ENCODE data around the gene C1RL.
"Not testable (repeated sequence)": the region's sequence is repeated elsewhere in the genome, so short reads cannot be mapped to it uniquely, and the experiment has no call there.

The C1RL gene

DNA sequence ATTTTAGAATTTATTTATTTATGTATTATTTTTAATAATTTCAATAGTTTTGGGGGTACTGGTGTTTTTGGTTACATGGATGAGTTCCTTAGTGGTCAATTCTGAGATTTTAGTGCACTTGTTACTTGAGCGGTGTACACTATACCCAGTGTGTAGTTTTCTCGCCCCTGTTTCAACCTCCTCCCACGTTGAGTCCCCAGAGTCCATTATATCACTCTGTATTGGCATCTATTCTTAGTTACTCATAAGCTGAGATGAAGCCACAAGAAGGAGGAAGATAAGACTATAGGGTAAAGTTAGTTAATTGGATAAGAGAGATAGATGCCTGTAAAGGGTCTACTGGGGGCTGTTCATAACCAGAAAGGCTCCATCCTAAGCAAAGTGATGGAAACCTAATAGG is 44.5 kb downstream of the C1RL start:
- Histone ChIP-seq H3K27me3 (no peaks in the 10 kb centered on the region), H3K4me2 (peak overlapping the region in 7 of 11 experiments; percentile 6 to 34 (median 16); a peak in 8 of 22 replicates), H3K9me3 (replicated peaks in 1 of 11) (no peaks in the 10 kb centered on the region), H3K9ac (no peak overlapping the region), H3K36me3 (no peaks in the 10 kb centered on the region), H3K4me1 (peaks cover 0 to 10% (median 7%) of the 10 kb centered on the region in 10 experiments; a peak in 9 of 20 replicates), H3K4me3 (no peak overlapping the region), H3K27ac (no peak overlapping the region), H4K20me1 (no peaks in the 10 kb centered on the region)
- TF ChIP-seq Cebpa-rat (IDR thresholded peaks at IDR 0.05) = no peak

DNA sequence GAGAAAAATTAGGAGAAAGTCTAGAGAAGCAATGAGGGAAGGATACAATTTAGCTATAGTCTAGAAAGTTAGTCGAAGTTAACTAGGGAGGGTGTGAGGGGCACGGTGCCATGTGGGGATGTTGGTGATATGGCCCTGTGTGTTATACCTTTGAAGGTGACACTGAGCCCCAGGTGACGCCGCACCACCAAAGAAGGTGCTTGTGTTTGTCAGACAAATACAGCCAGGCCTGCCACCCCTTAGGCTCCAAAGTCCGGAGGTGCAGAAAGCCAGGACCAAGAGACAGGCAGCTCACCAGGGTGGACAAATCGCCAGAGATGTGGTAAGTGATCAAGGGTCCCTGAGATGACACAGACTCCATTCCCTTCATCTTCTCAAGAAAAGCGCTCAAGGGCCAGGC is 47.4 kb downstream of the C1RL start:
- no peak for TF ChIP-seq Cebpa-rat (IDR thresholded peaks at IDR 0.05)
- Histone ChIP-seq H3K9ac (no peak overlapping the region), H3K9me3 (replicated peaks in 1 of 11) (no peaks in the 10 kb centered on the region), H4K20me1 (no peaks in the 10 kb centered on the region), H3K4me3 (no peak overlapping the region), H3K27ac (no peak overlapping the region), H3K36me3 (no peaks in the 10 kb centered on the region), H3K4me1 (peaks cover 0 to 22% (median 10%) of the 10 kb centered on the region in 10 experiments; a peak in 13 of 20 replicates), H3K27me3 (no peaks in the 10 kb centered on the region), H3K4me2 (no peak overlapping the region)

DNA sequence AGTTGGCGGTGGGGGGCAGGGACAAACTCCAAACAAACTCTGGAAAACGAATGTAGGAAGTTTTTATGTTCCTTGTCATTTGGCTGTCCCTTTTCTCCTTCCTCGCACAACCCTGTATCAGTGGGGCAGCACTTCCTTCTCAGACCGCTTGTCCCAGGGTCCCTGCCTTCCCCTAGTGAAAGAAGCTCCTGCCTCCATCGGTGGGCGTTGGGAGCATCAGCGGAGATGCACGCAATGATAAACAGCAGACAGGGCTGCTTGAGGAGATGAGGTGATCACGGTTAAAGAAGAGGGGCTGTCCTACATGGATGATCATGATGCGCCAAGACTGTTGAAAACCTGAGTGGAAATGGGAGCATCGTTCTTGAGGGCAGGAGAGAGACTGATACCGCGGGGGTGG is 47.9 kb downstream of the C1RL start:
- peaks cover 0 to 22% (median 10%) of the 10 kb centered on the region in 10 experiments; a peak in 13 of 20 replicates for H3K4me1 ChIP-seq
- no peaks in the 10 kb centered on the region for H3K36me3 ChIP-seq
- H3K27ac ChIP-seq = no peak overlapping the region
- H3K9ac ChIP-seq = no peak overlapping the region
- no peaks in the 10 kb centered on the region for H4K20me1 ChIP-seq
- no peaks in the 10 kb centered on the region for H3K27me3 ChIP-seq
- TF ChIP-seq Cebpa-rat (IDR thresholded peaks at IDR 0.05) = no peak
- H3K9me3 ChIP-seq (replicated peaks in 1 of 11) = no peaks in the 10 kb centered on the region
- no peak overlapping the region for H3K4me2 ChIP-seq
- H3K4me3 ChIP-seq = no peak overlapping the region

DNA sequence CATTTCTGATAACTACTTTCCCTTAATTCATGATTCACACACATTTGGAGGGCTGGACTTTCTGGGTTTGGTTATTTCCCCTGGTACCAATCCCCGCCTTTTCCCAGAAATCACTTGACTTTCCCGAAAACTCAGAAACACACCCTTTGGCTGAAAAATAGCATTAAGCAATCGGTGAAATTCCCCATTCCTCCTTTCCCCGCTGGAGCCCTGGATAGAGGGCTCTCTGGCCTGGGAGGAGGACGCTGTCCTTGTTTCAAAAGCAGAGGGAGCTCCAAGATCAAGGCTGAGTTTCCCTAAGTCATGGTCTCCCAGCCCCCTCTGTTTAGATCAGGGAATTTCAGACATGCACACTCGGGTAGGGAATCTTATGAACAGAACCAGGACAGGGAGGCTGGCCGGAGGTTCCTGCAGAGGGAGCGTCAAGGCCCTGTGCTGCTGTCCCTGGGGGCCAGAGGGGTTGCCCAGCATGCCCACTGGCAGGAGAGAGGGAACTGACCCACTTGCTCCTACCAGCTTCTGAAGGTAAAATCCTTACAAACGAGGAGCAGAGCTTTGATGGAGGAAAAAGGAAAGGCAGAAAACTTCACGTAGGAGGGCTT is 48.6 kb downstream of the C1RL start, which contains the start of gene C1S:
Gene C1S, plus strand, starts transcription at position 366 of the 602 bp plus-strand sequence. CDS start 1,195 bp downstream, outside the sequence.
- Histone ChIP-seq H3K9me3 (replicated peaks in 1 of 11) (no peaks in the 10 kb centered on the region), H3K4me1 (peaks cover 0 to 19% (median 10%) of the 10 kb centered on the region in 10 experiments; a peak in 13 of 20 replicates), H4K20me1 (no peaks in the 10 kb centered on the region), H3K27ac (no peak within 1 kb of the TSS), H3K36me3 (no peaks in the 10 kb centered on the region), H3K4me3 (no peak within 1 kb of the TSS), H3K9ac (no peak within 1 kb of the TSS), H3K27me3 (no peaks in the 10 kb centered on the region), H3K4me2 (peak within 1 kb of the TSS in 2 of 11 experiments; percentile 1 to 15; a peak in 1 of 22 replicates)
- TF ChIP-seq Cebpa-rat (IDR thresholded peaks at IDR 0.05) = no peak

DNA sequence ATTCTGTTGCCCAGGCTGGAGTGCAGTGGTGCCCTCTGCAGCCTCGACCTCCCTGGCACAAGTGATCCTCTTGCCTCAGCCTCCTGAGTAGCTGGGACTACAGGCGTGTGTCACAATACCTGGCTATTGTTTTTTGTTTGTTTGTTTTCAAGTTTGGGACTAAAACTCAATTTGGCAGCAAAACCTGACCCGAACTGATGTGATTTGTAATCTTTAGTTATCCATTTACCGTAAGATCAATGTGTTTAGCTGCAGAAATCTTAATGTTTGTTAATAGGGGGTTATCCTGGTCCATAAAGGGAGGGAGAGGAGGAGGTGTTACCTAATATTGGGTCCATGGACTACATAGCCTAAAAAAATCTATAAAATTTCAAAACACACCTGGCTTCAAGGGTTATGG is 49.2 kb downstream of the C1RL start:
- Histone ChIP-seq H3K9me3 (replicated peaks in 1 of 11) (no peaks in the 10 kb centered on the region), H3K4me1 (peaks cover 0 to 17% (median 6%) of the 10 kb centered on the region in 10 experiments; a peak in 13 of 20 replicates), H3K27ac (no peak overlapping the region), H4K20me1 (no peaks in the 10 kb centered on the region), H3K36me3 (no peaks in the 10 kb centered on the region), H3K9ac (no peak overlapping the region), H3K4me3 (no peak overlapping the region), H3K27me3 (no peaks in the 10 kb centered on the region), H3K4me2 (no peak overlapping the region)
- TF ChIP-seq Cebpa-rat (IDR thresholded peaks at IDR 0.05) = no peak

DNA sequence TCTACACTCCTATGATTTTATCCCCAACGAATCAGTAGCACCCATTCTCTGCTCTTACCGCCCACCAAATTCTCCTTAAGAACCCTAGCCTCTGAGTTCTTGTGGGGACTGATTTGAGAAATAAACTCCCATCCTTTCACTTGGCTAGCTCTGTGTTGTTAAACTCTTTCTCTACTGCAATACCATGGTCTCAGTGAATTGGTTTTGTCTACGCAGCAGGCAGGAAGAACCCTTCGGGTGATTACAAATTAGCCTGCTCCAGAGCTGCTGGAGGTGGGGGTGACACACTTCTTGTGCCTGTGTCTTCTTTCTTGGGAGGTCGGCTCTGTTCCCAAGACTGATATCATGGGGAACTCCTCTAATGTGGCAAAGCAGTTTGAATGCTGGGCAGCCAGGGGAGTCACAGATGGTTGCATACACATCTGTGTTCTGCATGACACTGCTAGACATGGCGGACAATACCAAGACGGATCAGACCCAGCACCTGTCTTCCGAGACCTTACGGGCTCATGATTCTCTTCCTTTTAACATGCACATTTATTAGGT is 50.1 kb downstream of the C1RL start:
- Histone ChIP-seq H3K27ac (no peak overlapping the region; a peak in 2 of 22 replicates), H3K27me3 (no peaks in the 10 kb centered on the region), H4K20me1 (no peaks in the 10 kb centered on the region), H3K36me3 (no peaks in the 10 kb centered on the region), H3K9me3 (replicated peaks in 1 of 11) (no peaks in the 10 kb centered on the region), H3K9ac (no peak overlapping the region), H3K4me3 (no peak overlapping the region), H3K4me1 (peaks cover 0 to 17% (median 0%) of the 10 kb centered on the region in 10 experiments; a peak in 6 of 20 replicates), H3K4me2 (peak overlapping the region in 5 of 11 experiments; percentile 6 to 69 (median 14); a peak in 5 of 22 replicates)
- no peak for TF ChIP-seq Cebpa-rat (IDR thresholded peaks at IDR 0.05)

DNA sequence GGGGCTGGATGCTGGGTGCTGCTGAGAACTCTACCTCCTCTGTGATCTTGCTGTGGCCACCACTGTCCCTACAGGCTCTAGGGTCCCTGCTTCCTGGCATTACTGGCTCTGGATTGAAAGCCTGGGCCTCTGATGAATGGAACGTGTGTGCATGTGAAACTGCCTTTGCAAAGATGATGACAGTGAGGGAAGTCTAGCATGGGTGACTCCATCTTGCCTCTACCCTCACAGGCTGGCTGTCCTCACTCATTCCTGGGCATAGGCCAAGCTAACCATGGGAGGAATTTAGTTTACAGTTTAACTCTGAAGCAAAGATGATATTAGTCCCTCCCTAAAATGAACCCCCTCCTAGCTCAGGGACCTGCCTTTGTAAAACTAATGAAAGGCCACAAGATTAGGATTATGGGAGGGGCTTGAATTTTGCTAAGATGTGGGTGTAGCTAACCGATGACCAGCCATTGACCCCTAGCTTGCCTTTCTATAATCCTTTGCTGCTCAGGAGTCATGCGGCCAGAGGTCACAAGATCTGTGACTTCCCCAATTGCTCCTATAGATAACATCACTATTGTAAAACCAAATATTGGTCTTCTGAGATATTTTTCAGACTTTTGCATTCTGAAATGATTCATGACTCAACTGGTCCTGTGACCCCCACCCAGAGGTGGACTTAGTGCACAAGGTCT is 50.7 kb downstream of the C1RL start:
- H4K20me1 ChIP-seq = no peaks in the 10 kb centered on the region
- no peaks in the 10 kb centered on the region for H3K9me3 ChIP-seq (replicated peaks in 1 of 11)
- no peaks in the 10 kb centered on the region for H3K27me3 ChIP-seq
- no peak for TF ChIP-seq Cebpa-rat (IDR thresholded peaks at IDR 0.05)
- H3K27ac ChIP-seq = no peak overlapping the region; a peak in 2 of 22 replicates
- no peak overlapping the region for H3K4me3 ChIP-seq
- H3K9ac ChIP-seq = no peak overlapping the region
- H3K4me2 ChIP-seq = peak overlapping the region in 4 of 11 experiments; percentile 11 to 69 (median 40); a peak in 5 of 22 replicates
- peaks cover 0 to 17% (median 0%) of the 10 kb centered on the region in 10 experiments; a peak in 6 of 20 replicates for H3K4me1 ChIP-seq
- H3K36me3 ChIP-seq = no peaks in the 10 kb centered on the region

DNA sequence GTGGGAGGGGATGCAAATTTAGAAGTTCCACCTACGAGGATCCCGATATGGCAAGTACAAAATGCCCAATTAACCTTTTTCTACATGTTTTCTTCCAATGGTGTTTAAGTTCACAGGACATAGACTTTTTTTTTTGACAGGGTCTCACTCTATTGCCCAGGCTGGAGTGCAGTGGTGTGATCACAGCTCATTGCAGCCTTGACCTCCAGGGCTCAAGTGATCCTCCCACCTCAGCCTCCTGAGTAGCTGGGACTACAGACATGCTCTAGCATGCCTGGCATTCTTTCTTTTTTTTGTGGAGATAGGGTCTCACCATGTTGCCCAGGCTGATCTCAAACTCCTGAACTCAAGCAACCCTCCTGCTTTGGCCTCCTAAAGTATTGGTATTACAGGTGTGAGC is 53.3 kb downstream of the C1RL start:
- H3K4me3 ChIP-seq; H3K27ac ChIP-seq; H4K20me1 ChIP-seq; H3K27me3 ChIP-seq; H3K9me3 ChIP-seq (replicated peaks in 1 of 11); H3K4me2 ChIP-seq; H3K9ac ChIP-seq; H3K36me3 ChIP-seq: not testable (repeated sequence)
- peaks cover 0 to 17% (median 0%) of the 10 kb centered on the region in 10 experiments; a peak in 6 of 20 replicates for H3K4me1 ChIP-seq

DNA sequence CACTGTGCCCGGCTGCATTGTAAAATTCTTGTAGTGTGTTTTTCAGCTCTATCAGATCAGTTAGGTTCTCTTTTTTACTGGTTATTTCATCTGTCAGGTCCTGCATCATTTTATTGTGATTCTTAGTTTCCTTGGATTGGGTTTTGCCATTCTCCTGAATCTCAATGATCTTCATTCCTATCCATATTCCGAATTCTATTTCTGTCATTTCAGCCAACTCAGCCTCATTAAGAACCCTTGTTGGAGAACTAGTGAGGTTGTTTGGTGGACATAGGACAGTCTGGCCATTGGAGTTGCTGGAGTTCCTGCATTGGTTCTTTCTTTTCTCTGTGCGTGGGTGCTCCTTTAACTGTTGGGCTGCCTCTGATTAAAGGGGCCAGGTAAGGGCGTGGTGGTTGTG is 54.1 kb downstream of the C1RL start:
- Histone ChIP-seq H3K9me3 (replicated peaks in 1 of 11) (peaks cover 0 to 13% (median 6%) of the 10 kb centered on the region in 11 experiments; a peak in 9 of 22 replicates), H4K20me1 (no peaks in the 10 kb centered on the region), H3K36me3 (no peaks in the 10 kb centered on the region), H3K27me3 (no peaks in the 10 kb centered on the region), H3K27ac (no peak overlapping the region), H3K9ac (no peak overlapping the region), H3K4me1 (peaks cover 0 to 17% (median under 1%) of the 10 kb centered on the region in 10 experiments; a peak in 6 of 20 replicates), H3K4me3 (no peak overlapping the region), H3K4me2 (no peak overlapping the region)
- no peak for TF ChIP-seq Cebpa-rat (IDR thresholded peaks at IDR 0.05)

DNA sequence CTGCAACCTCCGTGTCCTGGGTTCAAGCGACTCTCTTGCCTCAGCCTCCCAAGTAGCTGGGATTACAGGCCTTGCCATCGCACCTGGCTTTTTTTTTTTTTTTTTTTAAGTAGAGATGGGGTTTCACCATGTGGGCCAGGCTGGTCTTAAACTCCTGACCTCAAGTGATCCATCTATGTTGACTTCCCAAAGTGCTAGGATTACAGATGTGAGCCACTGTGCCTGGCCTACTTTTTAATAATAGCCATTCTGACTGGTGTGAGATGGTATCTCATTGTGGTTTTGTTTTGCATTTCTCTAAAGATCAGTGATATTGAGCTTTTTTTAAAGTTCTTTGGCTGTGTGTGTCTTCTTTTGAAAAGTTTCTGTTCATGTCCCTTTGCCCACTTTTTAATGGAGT is 59.0 kb downstream of the C1RL start:
- H3K27me3 ChIP-seq, H3K9ac ChIP-seq, H3K4me3 ChIP-seq, H3K4me2 ChIP-seq, H3K27ac ChIP-seq, H3K36me3 ChIP-seq, H4K20me1 ChIP-seq: not testable (repeated sequence)
- Histone ChIP-seq H3K9me3 (replicated peaks in 1 of 11) (peaks cover 0 to 13% (median 6%) of the 10 kb centered on the region in 11 experiments; a peak in 9 of 22 replicates), H3K4me1 (peaks cover 27 to 40% (median 32%) of the 10 kb centered on the region in 10 experiments)

DNA sequence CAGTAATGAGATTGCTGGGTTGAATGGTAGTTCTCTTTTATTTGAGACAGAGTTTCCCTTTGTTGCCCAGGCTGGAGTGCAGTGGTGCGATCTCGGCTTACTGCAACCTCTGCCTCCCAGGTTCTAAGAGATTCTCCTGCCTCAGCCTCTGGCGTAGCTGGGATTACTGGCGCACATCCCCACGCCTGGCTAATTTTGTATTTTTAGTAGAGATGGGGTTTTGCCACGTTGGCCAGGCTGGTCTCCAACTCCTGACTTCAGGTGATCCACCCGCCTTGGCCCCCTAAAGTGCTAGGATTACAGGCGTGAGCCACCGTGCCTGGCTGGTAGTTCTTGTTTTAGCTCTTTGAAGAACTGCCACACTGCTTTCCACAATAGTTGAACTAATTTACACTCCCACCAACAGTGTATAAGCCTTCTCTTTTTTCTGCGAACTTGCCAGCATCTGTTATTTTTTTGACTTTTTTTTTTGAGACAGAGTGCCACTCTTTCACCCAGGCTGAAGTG is 59.5 kb downstream of the C1RL start:
- Histone ChIP-seq H3K9me3 (replicated peaks in 1 of 11) (peaks cover 0 to 13% (median 6%) of the 10 kb centered on the region in 11 experiments; a peak in 9 of 22 replicates), H3K4me2 (peak overlapping the region in 1 of 11 experiments; percentile 93; a peak in 1 of 22 replicates), H3K4me1 (peaks cover 27 to 40% (median 32%) of the 10 kb centered on the region in 10 experiments)
- not testable (repeated sequence) for H4K20me1 ChIP-seq, H3K27me3 ChIP-seq, H3K27ac ChIP-seq, H3K36me3 ChIP-seq, H3K9ac ChIP-seq, H3K4me3 ChIP-seq
